OCI-LY7 (cell line): ENCODE data around the gene SEMA3C.

Experiments used
- EZH2phosphoT487 ChIP-seq: fragments of 200-600 bp; sonication (generic); IDR thresholded peaks from 2 replicates; pipeline ENCODE4 v1.6.1; 2018; ENCODE audit warnings: low read depth, borderline replicate concordance, mild to moderate bottlenecking, mixed run types, antibody characterized with exemption, low read length, moderate library complexity, mixed read lengths
- TF ChIP-seq, protein P1 (sequence below): fragments of 200-600 bp; sonication (generic); conservative IDR thresholded peaks from 2 replicates; pipeline ENCODE4 v1.5.1; 2014; ENCODE audit warnings: mild to moderate bottlenecking, antibody characterized with exemption, low read length, moderate library complexity, mixed read lengths

DNA sequence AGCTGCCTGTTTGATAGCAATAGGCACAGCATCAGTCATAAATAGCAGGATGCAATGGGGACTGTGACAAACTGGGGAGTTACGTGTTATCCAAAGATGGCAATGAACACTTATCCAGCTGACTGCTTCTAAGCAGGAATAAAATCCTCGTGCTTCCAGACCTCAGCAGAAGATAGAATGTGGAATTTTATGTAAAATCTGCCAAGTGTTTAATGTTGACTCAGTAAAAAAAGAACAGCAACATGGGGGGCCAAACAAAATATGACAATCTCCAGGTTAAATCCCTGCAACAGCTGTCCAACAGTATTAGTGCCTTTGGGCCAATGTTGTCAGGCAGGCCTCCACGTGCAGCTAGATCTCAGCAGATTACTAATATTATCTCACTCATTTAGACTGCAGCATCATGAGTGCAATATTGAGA is 127.3 kb downstream of the SEMA3C start:
- TF ChIP-seq, protein P1, sequence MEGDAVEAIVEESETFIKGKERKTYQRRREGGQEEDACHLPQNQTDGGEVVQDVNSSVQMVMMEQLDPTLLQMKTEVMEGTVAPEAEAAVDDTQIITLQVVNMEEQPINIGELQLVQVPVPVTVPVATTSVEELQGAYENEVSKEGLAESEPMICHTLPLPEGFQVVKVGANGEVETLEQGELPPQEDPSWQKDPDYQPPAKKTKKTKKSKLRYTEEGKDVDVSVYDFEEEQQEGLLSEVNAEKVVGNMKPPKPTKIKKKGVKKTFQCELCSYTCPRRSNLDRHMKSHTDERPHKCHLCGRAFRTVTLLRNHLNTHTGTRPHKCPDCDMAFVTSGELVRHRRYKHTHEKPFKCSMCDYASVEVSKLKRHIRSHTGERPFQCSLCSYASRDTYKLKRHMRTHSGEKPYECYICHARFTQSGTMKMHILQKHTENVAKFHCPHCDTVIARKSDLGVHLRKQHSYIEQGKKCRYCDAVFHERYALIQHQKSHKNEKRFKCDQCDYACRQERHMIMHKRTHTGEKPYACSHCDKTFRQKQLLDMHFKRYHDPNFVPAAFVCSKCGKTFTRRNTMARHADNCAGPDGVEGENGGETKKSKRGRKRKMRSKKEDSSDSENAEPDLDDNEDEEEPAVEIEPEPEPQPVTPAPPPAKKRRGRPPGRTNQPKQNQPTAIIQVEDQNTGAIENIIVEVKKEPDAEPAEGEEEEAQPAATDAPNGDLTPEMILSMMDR, result no peak
- no peak for TF ChIP-seq EZH2phosphoT487
